H1 (cell line): ENCODE results near the gene GSC. TPM values are rescaled to one million over a fixed set of nuclear protein-coding genes. Genes with fewer than 3 reads are reported as not detected.

Experiments used
- CTCF ChIA-PET: fragments of 300-600 bp; sonication (Branson Sonifier 250); formaldehyde crosslinking; loops from one replicate; lab custom pipeline; 2021; ENCODE audit not compliant: partially characterized antibody; lab: Charles Lee
- POLR2A ChIA-PET: fragments of 300-600 bp; sonication (Branson Sonifier 250); formaldehyde crosslinking; loops from one replicate; lab custom pipeline; 2021; ENCODE audit warnings: inconsistent platforms; ENCODE audit not compliant: partially characterized antibody; lab: Charles Lee
- DNase-seq, 2 experiments: peaks; one replicate each; pipeline versions ENCODE4 v3.0.0 to v3.0.0-alpha.2; 2010 to 2022; ENCODE audit warnings: low spot score in 2 of 2, low read depth in 1 of 2, mixed read lengths in 1 of 2
- FAIRE-seq: peaks from 2 replicates; lab custom pipeline; 2011; peaks lifted over from hg19 to GRCh38; lab: Jason Lieb, UNC
- H2AFZ ChIP-seq: 2 replicates; pipeline ENCODE4 v1.8.1; 2012; ENCODE audit warnings: low read length, inconsistent platforms
- H2AK5ac ChIP-seq: 2 replicates; pipeline ENCODE4 v1.6.1; 2013; ENCODE audit warnings: low read depth, low read length
- H2BK120ac ChIP-seq: replicated peaks from 2 replicates; pipeline ENCODE3; 2013; ENCODE audit warnings: low read depth, low read length, inconsistent platforms
- H2BK12ac ChIP-seq: 2 replicates; pipeline ENCODE4 v1.6.1; 2013; ENCODE audit warnings: low read depth, low read length
- H2BK15ac ChIP-seq: 2 replicates; pipeline ENCODE4 v1.6.1; 2013; ENCODE audit warnings: low read length
- H2BK20ac ChIP-seq: 2 replicates; pipeline ENCODE4 v1.6.1; 2013; ENCODE audit warnings: low read length
- H2BK5ac ChIP-seq: 2 replicates; pipeline ENCODE4 v1.6.1; 2013; ENCODE audit warnings: low read depth, low read length
- H3K14ac ChIP-seq: 2 replicates; pipeline ENCODE4 v1.6.1; 2013; ENCODE audit warnings: inconsistent platforms; ENCODE audit not compliant: insufficient read length
- H3K18ac ChIP-seq: 2 replicates; pipeline ENCODE4 v1.6.1; 2013; ENCODE audit warnings: low read length; ENCODE audit errors: extremely low read depth
- H3K23ac ChIP-seq: 2 replicates; pipeline ENCODE4 v1.6.1; 2013; ENCODE audit warnings: inconsistent platforms; ENCODE audit not compliant: insufficient read length
- H3K23me2 ChIP-seq: 2 replicates; pipeline ENCODE4 v1.6.1; 2013; ENCODE audit warnings: low read depth, low read length
- H3K27ac ChIP-seq: 2 replicates; pipeline ENCODE4 v1.6.1; 2011; ENCODE audit warnings: low read depth, low read length, inconsistent platforms
- H3K27me3 ChIP-seq, 4 experiments: replicated peaks in 1 of 4; 1 replicate in 1 of 4; 2 replicates in 3 of 4; pipeline versions ENCODE4 v1.6.1 to v1.8.1; 2011 to 2013; ENCODE audit warnings: low read length in 3 of 4, mild to moderate bottlenecking in 3 of 4, inconsistent platforms in 2 of 4, mixed read lengths in 2 of 4, moderate library complexity in 1 of 4; ENCODE audit not compliant: control insufficient read depth in 3 of 4, insufficient read depth in 3 of 4; ENCODE audit errors: extremely low read depth in 1 of 4
- H3K36me3 ChIP-seq, 4 experiments: 2 replicates each; pipeline versions ENCODE4 v1.6.1 to v1.8.1; 2011 to 2013; ENCODE audit warnings: mild to moderate bottlenecking in 4 of 4, low read length in 3 of 4, moderate library complexity in 2 of 4, control low read depth in 1 of 4, inconsistent platforms in 1 of 4; ENCODE audit not compliant: insufficient read depth in 4 of 4, control insufficient read depth in 2 of 4
- H3K4ac ChIP-seq: replicated peaks from 2 replicates; pipeline ENCODE3; 2013; ENCODE audit warnings: low read length, low read depth, mixed read lengths, inconsistent platforms; ENCODE audit not compliant: insufficient read length
- H3K4me1 ChIP-seq, 4 experiments: replicated peaks in 1 of 4; 1 replicate in 1 of 4; 2 replicates in 3 of 4; pipeline versions ENCODE4 v1.6.1 to v1.8.1; 2011 to 2013; ENCODE audit warnings: low read length in 3 of 4, inconsistent platforms in 2 of 4, mixed read lengths in 1 of 4; ENCODE audit not compliant: insufficient read depth in 4 of 4, control insufficient read depth in 3 of 4
- H3K4me2 ChIP-seq, 2 experiments: 2 replicates each; pipeline versions ENCODE4 v1.6.1 to v1.8.1; 2011 to 2013; ENCODE audit warnings: low read depth in 2 of 2, low read length in 2 of 2, control low read depth in 1 of 2, inconsistent platforms in 1 of 2, mild to moderate bottlenecking in 1 of 2; ENCODE audit not compliant: insufficient read depth in 1 of 2
- H3K4me3 ChIP-seq, 4 experiments: fragments of 200-600, 300-600 bp in 1 of 4; sonication (generic), shearing (Covaris generic), sonication (Bioruptor Twin) in 1 of 4; 2 replicates each; pipeline versions ENCODE4 v1.5.1 to v1.8.1; 2011 to 2016; ENCODE audit warnings: low read length in 4 of 4, low read depth in 3 of 4, control low read depth in 2 of 4, inconsistent platforms in 2 of 4, mild to moderate bottlenecking in 2 of 4, mixed read lengths in 1 of 4, moderate library complexity in 1 of 4; ENCODE audit not compliant: insufficient read depth in 2 of 4; ENCODE audit errors: extremely low read depth in 1 of 4
- H3K56ac ChIP-seq: replicated peaks from 2 replicates; pipeline ENCODE3; 2013; ENCODE audit warnings: low read depth, mild to moderate bottlenecking, mixed read lengths, low read length, inconsistent platforms; ENCODE audit not compliant: insufficient read length
- H3K79me1 ChIP-seq: 2 replicates; pipeline ENCODE4 v1.6.1; 2013; ENCODE audit warnings: low read depth, low read length, control low read depth
- H3K79me2 ChIP-seq, 2 experiments: 2 replicates each; pipeline versions ENCODE4 v1.6.1 to v1.8.1; 2012 to 2013; ENCODE audit warnings: low read length in 2 of 2, mild to moderate bottlenecking in 2 of 2, inconsistent platforms in 1 of 2; ENCODE audit not compliant: insufficient read depth in 2 of 2, control insufficient read depth in 1 of 2
- H3K9ac ChIP-seq, 4 experiments: replicated peaks in 1 of 4; 1 replicate in 1 of 4; 2 replicates in 3 of 4; pipeline versions ENCODE4 v1.6.1 to v1.8.1; 2011 to 2013; ENCODE audit warnings: low read depth in 3 of 4, low read length in 3 of 4, control low read depth in 2 of 4, mild to moderate bottlenecking in 2 of 4, moderate library complexity in 2 of 4, inconsistent platforms in 1 of 4; ENCODE audit errors: extremely low read depth in 1 of 4
- H3K9me3 ChIP-seq, 2 experiments: 2 replicates each; pipeline versions ENCODE4 v1.6.1 to v1.8.1; 2012 to 2013; ENCODE audit warnings: mild to moderate bottlenecking in 2 of 2, moderate library complexity in 2 of 2, control low read depth in 1 of 2, inconsistent platforms in 1 of 2, low read depth in 1 of 2, low read length in 1 of 2, mixed read lengths in 1 of 2; ENCODE audit not compliant: insufficient read depth in 2 of 2
- H4K20me1 ChIP-seq, 2 experiments: replicated peaks in 1 of 2; 2 replicates each; pipeline versions ENCODE3 to v1.8.1; 2011 to 2013; ENCODE audit warnings: inconsistent platforms in 2 of 2, low read length in 2 of 2, mild to moderate bottlenecking in 1 of 2; ENCODE audit not compliant: insufficient read depth in 2 of 2, control insufficient read depth in 1 of 2
- H4K5ac ChIP-seq: 2 replicates; pipeline ENCODE4 v1.6.1; 2013; ENCODE audit warnings: low read length, low read depth, mixed read lengths, inconsistent platforms; ENCODE audit not compliant: insufficient read length
- H4K8ac ChIP-seq: 2 replicates; pipeline ENCODE4 v1.8.0; 2013; ENCODE audit warnings: mild to moderate bottlenecking, moderate library complexity, low read length, inconsistent platforms; ENCODE audit not compliant: insufficient read depth; ENCODE audit errors: extremely low read depth
- H4K91ac ChIP-seq: replicated peaks from 2 replicates; pipeline ENCODE3; 2013; ENCODE audit warnings: low read length, mixed read lengths, inconsistent platforms; ENCODE audit not compliant: insufficient read length
- BRCA1 ChIP-seq: IDR thresholded peaks from 2 replicates; pipeline ENCODE4 v1.6.1; 2012; ENCODE audit warnings: low read depth, low read length, improper control_type of control experiment
- CHD1 ChIP-seq: IDR thresholded peaks from 2 replicates; pipeline ENCODE4 v1.6.1; 2012; ENCODE audit warnings: low read depth, low read length, improper control_type of control experiment
- CTBP2 ChIP-seq: IDR thresholded peaks from 2 replicates; pipeline ENCODE4 v1.7.0; 2011; ENCODE audit warnings: borderline replicate concordance, mild to moderate bottlenecking, moderate library complexity, mixed read lengths, low read length; ENCODE audit not compliant: insufficient read depth, insufficient read length
- FOSL1 ChIP-seq: IDR thresholded peaks from 2 replicates; pipeline ENCODE4 v1.6.1; 2011; ENCODE audit warnings: mild to moderate bottlenecking, low read depth, low read length, moderate library complexity; ENCODE audit not compliant: insufficient read depth
- GABPA ChIP-seq: IDR thresholded peaks from 2 replicates; pipeline ENCODE4 v1.6.1; 2011; ENCODE audit warnings: mild to moderate bottlenecking, low read length, moderate library complexity, borderline replicate concordance; ENCODE audit not compliant: insufficient read depth
- POU5F1 ChIP-seq: IDR thresholded peaks from 2 replicates; pipeline ENCODE4 v1.6.1; 2011; ENCODE audit warnings: low read depth, mild to moderate bottlenecking, low read length, moderate library complexity
- SP4 ChIP-seq: IDR thresholded peaks from 2 replicates; pipeline ENCODE4 v1.6.1; 2012; ENCODE audit warnings: low read length, inconsistent platforms
- WGBS, 2 experiments: shearing (Covaris generic) in 1 of 2; methylation state at CpG; one replicate each; pipeline versions ENCODE4 v1.1.6 to v1.1.7; 2013 to 2015; ENCODE audit warnings: low lambda C conversion rate in 2 of 2, mixed read lengths in 2 of 2, inconsistent platforms in 1 of 2, low coverage in 1 of 2, missing lambda C conversion rate in 1 of 2; ENCODE audit not compliant: insufficient replicate concordance in 2 of 2, insufficient coverage in 1 of 2, insufficient read length in 1 of 2; ENCODE audit errors: extremely low coverage in 1 of 2, missing lambda C conversion rate in 1 of 2; 5-methylcytosine and 5-hydroxymethylcytosine counted together
- polyA plus RNA-seq, 7 experiments: library from polyadenylated mRNA; depleted of rRNA in 3 of 7; stranded (reverse) in 5 of 7; unstranded in 2 of 7; fragments of >200 nt in 5 of 7; fragments of 200-250 nt in 2 of 7; gene quantifications; 1 replicate in 5 of 7; 2 replicates in 1 of 7; 4 replicates in 1 of 7; pipeline versions ENCODE4 v1.2.1 to v1.2.3, GENCODE V29; 2011 to 2013; ENCODE audit warnings: missing spikeins in 2 of 7, mixed read lengths in 2 of 7
- total RNA-seq: library from RNA; stranded (reverse); fragmentation: NEBNext Ultra II Directional; extraction: Animal tissue kit (Norgen Biotek cat#: 25700); gene quantifications from 2 replicates; pipeline ENCODE4 v1.2.1, GENCODE V29; 2021
- TF ChIP-seq, protein P1 (sequence below), 3 experiments: IDR thresholded peaks; 1 replicate in 2 of 3; 2 replicates in 1 of 3; pipeline versions ENCODE4 v1.5.1 to v1.6.1; 2011; ENCODE audit warnings: low read length in 3 of 3, mild to moderate bottlenecking in 3 of 3, inconsistent platforms in 2 of 3, low read depth in 1 of 3, moderate library complexity in 1 of 3; ENCODE audit not compliant: insufficient read depth in 1 of 3; ENCODE audit errors: control extremely low read depth in 1 of 3

Gene GSC
- total and polyA plus RNA-seq, 2 of the 8 experiments (the other 6 are each of a cell fraction or from before 2014, with no cell fraction given): 0.17 to 0.54 TPM

DNA sequence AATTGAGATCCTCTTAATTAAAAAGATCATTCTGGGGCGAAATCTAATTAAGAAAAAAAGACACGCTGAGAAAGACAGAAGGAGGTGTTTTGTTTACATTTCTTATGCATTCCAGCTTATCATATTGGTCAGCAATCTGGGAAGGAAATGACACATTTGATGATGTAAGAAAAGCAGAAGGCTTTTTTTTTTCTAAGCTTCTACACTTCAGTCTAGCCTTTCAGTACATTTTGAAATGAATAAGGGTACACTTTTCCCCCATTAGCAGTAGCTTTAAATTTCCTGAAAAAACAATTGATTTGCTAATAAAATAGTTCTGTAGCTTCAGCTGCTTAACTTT lies 5.9 kb upstream of the GSC start:
- Histone ChIP-seq H2BK120ac (no peak overlapping the region), H3K4me1 (peaks cover 21 to 39% (median 27%) of the 10 kb centered on the region in 4 experiments), H4K5ac (no peak overlapping the region), H2BK12ac (no peak overlapping the region), H2AFZ (no peak overlapping the region), H2AK5ac (no peak overlapping the region), H3K56ac (no peak overlapping the region), H2BK20ac (no peak overlapping the region), H4K91ac (no peak overlapping the region), H3K4me3 (peak overlapping the region in 1 of 4 experiments; percentile 29; a peak in 1 of 8 replicates), H3K36me3 (no peaks in the 10 kb centered on the region), H3K14ac (no peak overlapping the region), H2BK5ac (no peak overlapping the region), H3K4ac (no peak overlapping the region), H3K27me3 (peaks cover 54 to 86% (median 77%) of the 10 kb centered on the region in 4 experiments), H3K9ac (no peak overlapping the region), H3K18ac (no peak overlapping the region), H3K79me2 (no peaks in the 10 kb centered on the region), H4K20me1 (peaks cover 11% of the 10 kb centered on the region in 2 experiments), H3K23me2 (no peaks in the 10 kb centered on the region), H3K9me3 (no peaks in the 10 kb centered on the region), H3K23ac (no peak overlapping the region), H3K27ac (no peak overlapping the region), H4K8ac (no peak overlapping the region), H3K79me1 (no peaks in the 10 kb centered on the region), H2BK15ac (no peak overlapping the region), H3K4me2 (peak overlapping the region; percentile 45 to 55)
- WGBS, 2 experiments: 17% methylated on average over 2 of the region's 2 CpGs; no CpG with 5 or more reads in 1 of the 2 experiments
- TF ChIP-seq, protein P1, sequence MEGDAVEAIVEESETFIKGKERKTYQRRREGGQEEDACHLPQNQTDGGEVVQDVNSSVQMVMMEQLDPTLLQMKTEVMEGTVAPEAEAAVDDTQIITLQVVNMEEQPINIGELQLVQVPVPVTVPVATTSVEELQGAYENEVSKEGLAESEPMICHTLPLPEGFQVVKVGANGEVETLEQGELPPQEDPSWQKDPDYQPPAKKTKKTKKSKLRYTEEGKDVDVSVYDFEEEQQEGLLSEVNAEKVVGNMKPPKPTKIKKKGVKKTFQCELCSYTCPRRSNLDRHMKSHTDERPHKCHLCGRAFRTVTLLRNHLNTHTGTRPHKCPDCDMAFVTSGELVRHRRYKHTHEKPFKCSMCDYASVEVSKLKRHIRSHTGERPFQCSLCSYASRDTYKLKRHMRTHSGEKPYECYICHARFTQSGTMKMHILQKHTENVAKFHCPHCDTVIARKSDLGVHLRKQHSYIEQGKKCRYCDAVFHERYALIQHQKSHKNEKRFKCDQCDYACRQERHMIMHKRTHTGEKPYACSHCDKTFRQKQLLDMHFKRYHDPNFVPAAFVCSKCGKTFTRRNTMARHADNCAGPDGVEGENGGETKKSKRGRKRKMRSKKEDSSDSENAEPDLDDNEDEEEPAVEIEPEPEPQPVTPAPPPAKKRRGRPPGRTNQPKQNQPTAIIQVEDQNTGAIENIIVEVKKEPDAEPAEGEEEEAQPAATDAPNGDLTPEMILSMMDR (IDR thresholded peaks at IDR 0.05; ENCODE audit: control extremely low read depth in 1 of 3, insufficient read depth in 1 of 3, low read depth in 1 of 3, low read length in 3 of 3): no peak
- TF ChIP-seq GABPA (no peak), SP4 (no peak), POU5F1 (no peak), FOSL1 (no peak), CTBP2 (no peak), CHD1 (no peak), BRCA1 (no peak)
- ChIA-PET POLR2A (no interaction called here), CTCF (interaction anchor here (0.6 to 1.6 kb wide), 3 partner anchors 8 to 385 kb away, joined by 3 to 4 read pairs (median 4); no protein-coding TSS in a partner anchor)
- FAIRE-seq (no peak), DNase-seq (no peak)
